ENCODE data around the gene ALPL.

ALPL gene

GRCh38 chr1:21622466-21623315 lies 113.5 kb downstream of the ALPL start (continued):
- TF ChIP-seq ZNF280D (tag by site-specific recombination; IDR thresholded peaks at IDR 0.05), result no peak
- peak; percentile 100 for TF ChIP-seq ZNF664 (tag by site-specific recombination; IDR thresholded peaks at IDR 0.05)
- TF ChIP-seq PATZ1 (tag by site-specific recombination; IDR thresholded peaks at IDR 0.05), result peak; percentile 57
- no peak for TF ChIP-seq ZBTB6 (tag by site-specific recombination; IDR thresholded peaks at IDR 0.05)
- TF ChIP-seq ZNF626 (tag by site-specific recombination; IDR thresholded peaks at IDR 0.05), result no peak
- no peak for TF ChIP-seq PRDM4 (tag by site-specific recombination; IDR thresholded peaks at IDR 0.05)
- TF ChIP-seq GLIS2 (tag by site-specific recombination; IDR thresholded peaks at IDR 0.05), result peak; percentile 84
- TF ChIP-seq ZNF302 (tag by site-specific recombination; IDR thresholded peaks at IDR 0.05; ENCODE audit: low read depth), result no peak
- no peak for TF ChIP-seq ZSCAN16 (tag by site-specific recombination; IDR thresholded peaks at IDR 0.05)
- TF ChIP-seq KLF1 (tag by site-specific recombination; IDR thresholded peaks at IDR 0.05), result no peak; the same call in 1 of the 2 replicates
- no peak for TF ChIP-seq ZNF24 (tag by site-specific recombination; IDR thresholded peaks at IDR 0.05)
- no peak for TF ChIP-seq ZNF639 (tag by site-specific recombination; IDR thresholded peaks at IDR 0.05)
- TF ChIP-seq REPIN1 (tag by site-specific recombination; IDR thresholded peaks at IDR 0.05; ENCODE audit: low read depth), result no peak
- no peak for TF ChIP-seq ZNF175 (tag by site-specific recombination; IDR thresholded peaks at IDR 0.05)
- TF ChIP-seq YY2 (tag by site-specific recombination; IDR thresholded peaks at IDR 0.05), result no peak
- no peak for TF ChIP-seq INSM2 (tag by site-specific recombination; IDR thresholded peaks at IDR 0.05)
- TF ChIP-seq ZNF704 (tag by site-specific recombination; IDR thresholded peaks at IDR 0.05), result no peak
- TF ChIP-seq ZNF530 (tag by site-specific recombination; IDR thresholded peaks at IDR 0.05; ENCODE audit: low read depth), result no peak
- TF ChIP-seq MYNN (tag by site-specific recombination; IDR thresholded peaks at IDR 0.05; ENCODE audit: borderline replicate concordance), result no peak
- no peak for TF ChIP-seq ZIC2 (tag by site-specific recombination; IDR thresholded peaks at IDR 0.05)
- no peak for TF ChIP-seq ZNF18 (tag by site-specific recombination; IDR thresholded peaks at IDR 0.05)
- TF ChIP-seq OSR2 (tag by site-specific recombination; IDR thresholded peaks at IDR 0.05), result no peak
- no peak for TF ChIP-seq ZNF677 (tag by site-specific recombination; IDR thresholded peaks at IDR 0.05)
